Medulla oblongata (tissue), 1 donor: Measurements from ENCODE around the gene PUM2.

ENCODE experiments used
- DNase-seq: peaks from one replicate; pipeline ENCODE4 v3.0.0-alpha.2; 2015; ENCODE audit errors: extremely low spot score

Gene PUM2

DNA sequence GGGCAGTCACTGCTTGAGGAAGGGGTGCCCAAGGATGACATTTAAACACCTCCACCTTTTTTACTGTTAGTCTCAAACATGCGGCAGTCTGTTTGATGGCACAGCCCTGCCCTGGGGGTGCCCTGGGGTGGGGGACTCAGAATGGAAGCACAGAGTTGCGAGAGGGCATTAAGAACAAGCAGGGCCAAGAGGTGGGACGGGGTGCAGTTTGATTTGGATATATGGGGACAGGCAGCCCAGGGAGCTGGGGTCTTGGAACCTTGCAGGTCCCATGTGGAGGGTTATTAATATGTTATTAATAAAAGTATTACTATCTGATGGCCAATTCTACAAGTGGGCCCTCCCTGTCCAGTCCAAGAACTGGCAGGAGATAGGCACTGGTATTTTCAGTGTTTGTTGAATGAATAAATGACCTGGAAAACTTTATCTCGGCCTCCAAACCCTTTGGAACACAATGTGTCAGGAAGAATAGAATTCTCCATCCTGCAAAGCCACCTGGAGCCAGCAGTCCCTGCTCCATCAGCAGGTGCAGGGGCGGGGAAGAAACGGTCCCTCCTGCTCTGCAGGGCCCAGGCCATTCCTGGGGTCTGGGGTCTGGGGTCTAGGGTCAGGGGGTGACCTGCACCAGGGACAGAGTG lies 150.9 kb downstream of the PUM2 start:
- no peak for DNase-seq

DNA sequence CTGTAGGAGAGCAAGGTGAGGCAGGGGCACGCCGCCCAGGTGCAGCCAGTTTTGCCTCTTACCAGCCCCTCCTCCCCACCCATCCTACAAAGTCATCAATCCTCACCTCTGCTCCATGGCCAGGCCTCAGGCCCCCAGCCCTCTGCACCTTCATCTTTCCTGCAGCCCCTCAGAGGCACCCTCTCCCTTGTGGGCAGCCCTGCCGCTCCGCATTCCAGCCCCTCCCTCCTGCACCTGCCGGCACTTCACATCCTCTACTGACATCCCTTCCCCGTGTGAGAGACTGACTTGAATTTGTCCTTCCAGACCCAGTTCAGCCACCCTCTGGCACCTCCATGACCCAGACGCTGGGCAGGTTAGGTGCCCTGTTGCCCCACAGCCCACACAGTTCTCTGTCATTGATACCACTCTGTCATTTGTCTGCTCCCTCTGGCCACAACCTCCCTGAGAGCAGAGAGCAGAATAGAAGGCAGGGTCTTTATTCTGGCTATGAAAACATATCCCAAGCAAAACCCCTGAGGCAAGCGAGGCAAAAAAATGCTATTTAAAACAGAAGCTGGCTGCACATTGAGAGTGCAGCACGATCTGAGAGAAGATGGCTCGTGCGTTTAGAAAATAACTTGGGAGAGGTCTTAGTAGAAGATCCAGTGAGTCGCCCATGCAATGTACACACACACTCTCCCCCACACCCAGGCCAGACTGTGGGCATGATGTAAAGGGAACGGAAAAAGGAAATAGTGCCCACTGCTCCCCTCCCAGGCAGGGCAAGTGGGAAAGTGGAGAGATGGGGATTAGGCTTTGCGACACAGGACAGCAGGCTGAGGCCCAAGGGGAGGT lies 151.6 kb downstream of the PUM2 start:
- DNase-seq: no peak
